ENCODE results near the gene DEPDC5. TPM values are rescaled to one million over a fixed set of nuclear protein-coding genes. Genes with fewer than 3 reads are reported as not detected.
"Not testable (repeated sequence)": the region's sequence is repeated elsewhere in the genome, so short reads cannot be mapped to it uniquely, and the experiment has no call there.

Gene DEPDC5
- 10 to 100 TPM; 15.4 to 18.8 (median 16.1) TPM for polyA plus RNA-seq (ENCODE audit: insufficient read length in 4 of 4)

DNA sequence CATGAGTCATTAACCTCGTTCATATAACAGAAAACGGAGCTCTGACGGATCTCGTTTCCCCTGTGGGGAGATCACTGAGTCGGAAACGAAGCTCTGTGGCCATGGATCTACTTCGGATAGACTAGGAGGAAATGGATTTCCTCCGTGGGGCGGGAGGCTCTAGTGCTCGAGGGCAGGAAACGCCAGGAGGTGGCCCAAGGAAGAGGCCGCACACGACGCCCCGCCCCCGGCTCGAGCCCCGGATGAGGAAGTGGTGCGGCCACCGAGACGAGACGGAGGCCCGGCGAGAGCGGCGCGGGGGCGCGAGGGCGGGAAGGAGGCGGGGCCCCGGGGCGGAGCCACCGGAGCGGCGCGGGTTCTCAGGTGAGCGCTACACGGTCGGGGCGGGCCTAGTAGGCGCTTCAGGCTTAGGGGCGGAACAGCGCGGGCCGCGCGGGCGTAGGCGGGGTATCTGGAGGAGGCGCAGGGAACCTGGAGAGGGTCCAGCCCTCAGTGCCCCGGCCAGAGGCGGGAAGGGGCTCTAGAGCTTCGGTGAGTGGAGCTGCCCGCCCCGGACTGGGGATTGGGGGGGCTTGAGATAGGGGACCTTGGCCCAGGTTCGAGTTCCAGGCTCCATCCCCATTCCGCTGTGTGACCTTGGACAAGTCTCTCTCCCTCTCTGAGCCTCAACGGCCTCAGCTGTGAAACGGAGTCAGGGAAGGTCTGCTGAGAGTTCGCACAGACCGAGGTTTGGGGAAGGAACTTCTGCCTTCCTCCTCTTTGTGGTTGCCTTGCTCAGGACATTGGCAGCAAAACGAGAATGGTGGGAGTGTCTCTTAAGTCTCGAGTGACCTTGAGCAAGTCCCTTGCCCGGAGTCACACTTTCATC, at the start of gene DEPDC5:
Gene DEPDC5, plus strand, starts transcription at position 386 of the 868 bp plus-strand sequence. CDS start 903 bp downstream, outside the sequence.
- peak; percentile 94 to 95 (median 94) for DNase-seq (ENCODE audit: low read depth in 4 of 4, low spot score in 3 of 4)

DNA sequence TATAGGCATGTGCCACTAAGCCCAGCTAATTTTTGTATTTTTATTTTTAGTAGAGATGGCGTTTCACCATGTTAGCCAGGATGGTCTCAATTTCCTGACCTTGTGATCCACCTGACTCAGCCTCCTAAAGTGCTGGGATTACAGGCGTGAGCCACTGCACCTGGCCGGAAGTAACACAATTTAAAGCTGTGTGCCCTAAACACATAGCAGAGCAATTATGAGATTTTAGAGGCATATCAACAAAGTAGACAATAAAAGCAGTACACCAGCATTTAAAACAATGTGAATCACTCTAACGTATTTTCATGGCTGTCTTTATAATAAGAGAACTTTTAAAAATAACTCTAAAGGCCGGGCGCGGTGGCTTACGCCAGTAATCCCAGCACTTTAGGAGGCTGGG, 46.3 kb upstream of the DEPDC5 start:
- DNase-seq (ENCODE audit: low read depth in 4 of 4, low spot score in 3 of 4) = no peak

DNA sequence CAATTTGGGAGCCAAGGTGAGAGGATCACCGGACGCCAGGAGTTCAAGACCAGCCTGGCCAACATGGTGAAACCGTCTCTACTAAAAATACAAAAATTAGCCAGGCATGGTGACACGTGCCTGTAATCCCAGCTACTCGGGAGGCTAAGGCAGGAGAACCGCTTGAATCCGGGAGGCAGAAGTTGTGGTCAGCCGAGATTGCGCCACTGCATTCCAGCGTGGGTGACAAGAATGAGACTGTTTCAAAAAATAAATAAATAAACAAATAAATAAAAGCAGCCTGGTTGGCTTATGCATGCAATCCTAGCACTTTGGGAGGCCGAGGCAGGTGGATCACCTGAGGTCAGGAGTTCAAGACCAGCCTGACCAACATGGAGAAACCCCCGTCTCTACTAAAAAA, 42.6 kb upstream of the DEPDC5 start:
- not testable (repeated sequence) for DNase-seq (ENCODE audit: low read depth in 4 of 4, low spot score in 3 of 4)

DNA sequence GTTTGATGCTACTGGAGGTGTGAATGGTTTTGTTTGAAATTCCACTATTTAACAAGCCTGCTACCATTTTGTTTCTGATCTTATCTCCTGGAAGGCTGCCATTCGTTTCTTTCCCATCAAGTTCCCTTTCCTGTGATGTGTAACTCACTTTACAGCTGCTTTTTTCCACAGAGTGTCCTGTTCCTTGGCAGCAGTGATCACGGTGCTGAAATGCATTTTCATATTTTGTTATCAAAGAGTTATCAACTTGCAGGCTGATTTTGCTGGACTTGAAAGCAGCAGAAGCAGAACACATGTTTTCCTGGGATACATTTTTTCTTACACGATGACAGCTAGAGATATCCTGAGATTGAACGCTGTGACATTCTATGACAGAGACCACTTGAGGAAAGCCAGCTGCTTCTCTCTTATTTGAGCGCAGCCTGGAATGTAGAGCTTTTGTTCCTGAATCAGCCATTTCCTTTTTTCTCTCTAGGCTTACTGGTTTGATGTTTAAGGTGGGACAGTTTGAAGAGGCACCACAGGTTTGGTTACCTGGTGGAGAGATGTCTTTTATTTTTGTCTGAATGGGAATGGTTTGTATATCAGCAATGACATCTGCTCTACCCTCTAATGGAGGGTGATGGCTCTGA, 38.6 kb upstream of the DEPDC5 start:
- no peak for DNase-seq (ENCODE audit: low read depth in 4 of 4, low spot score in 3 of 4)

DNA sequence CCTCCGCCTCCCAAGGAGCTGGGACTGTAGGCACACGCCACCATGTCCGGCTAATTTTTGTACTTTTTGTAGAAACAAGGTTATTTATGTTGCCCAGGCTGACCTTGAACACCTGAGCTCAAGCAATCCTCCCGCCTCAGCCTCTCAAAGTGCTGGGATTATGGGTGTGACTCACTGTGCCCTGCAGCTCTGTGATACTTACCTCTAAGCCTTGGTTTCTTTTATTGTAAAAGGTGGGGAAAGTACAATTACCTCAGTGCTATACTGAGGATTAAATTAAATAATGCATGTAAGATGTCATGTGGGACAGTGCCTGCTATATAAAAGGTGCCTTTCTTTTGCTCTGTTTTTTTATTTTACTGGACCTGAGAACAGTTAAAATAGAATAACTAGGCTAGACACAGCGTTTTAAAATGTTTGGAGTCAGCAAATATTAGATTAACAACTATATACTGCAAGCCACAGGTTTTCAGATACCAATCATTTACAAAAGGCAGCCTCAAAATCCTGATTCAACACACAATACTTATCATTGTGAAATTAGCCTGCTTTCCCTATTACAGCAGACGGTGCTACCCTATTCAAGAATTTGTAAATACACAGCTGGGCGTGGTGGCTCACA, 33.9 kb upstream of the DEPDC5 start:
- DNase-seq (ENCODE audit: low read depth in 4 of 4, low spot score in 3 of 4) = no peak

DNA sequence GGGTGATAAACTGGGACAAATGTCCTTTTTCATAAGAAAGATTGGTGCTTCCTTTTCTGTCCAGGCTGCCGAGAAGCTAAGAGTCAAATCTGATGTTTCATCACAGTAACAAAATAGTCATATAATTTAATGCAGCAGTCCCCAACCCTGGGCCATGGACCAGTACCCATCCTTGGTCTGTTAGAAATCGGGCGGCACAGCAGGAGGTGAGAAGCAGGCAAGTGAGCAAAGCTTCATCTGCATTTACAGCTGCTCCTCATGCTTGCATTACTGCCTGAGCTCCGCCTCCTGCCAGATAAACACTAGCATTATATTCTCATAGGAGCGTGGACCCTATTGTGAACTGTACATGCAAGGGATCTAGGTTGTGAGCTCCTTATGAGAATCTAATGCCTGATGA, 30.1 kb upstream of the DEPDC5 start:
- no peak for DNase-seq (ENCODE audit: low read depth in 4 of 4, low spot score in 3 of 4)

DNA sequence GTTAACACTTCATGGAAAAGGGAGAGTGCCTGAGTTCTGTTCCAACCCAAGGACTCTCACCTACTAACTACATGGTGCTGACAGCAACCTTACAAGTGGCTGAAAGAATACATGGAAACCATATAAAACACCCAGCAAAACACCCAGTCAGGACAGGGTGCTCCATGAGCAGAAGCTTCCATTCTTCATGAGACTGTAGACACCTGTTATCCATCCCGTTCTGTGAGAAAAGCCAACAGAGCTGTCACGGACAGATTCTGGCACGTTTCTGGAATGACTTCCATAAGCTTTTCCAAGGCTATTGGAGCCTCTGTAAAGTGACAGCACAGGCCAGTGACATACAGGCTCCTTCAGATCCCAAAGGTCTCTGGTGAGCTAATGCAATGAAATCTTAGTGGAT, 27.1 kb upstream of the DEPDC5 start:
- DNase-seq (ENCODE audit: low read depth in 4 of 4, low spot score in 3 of 4) = no peak

DNA sequence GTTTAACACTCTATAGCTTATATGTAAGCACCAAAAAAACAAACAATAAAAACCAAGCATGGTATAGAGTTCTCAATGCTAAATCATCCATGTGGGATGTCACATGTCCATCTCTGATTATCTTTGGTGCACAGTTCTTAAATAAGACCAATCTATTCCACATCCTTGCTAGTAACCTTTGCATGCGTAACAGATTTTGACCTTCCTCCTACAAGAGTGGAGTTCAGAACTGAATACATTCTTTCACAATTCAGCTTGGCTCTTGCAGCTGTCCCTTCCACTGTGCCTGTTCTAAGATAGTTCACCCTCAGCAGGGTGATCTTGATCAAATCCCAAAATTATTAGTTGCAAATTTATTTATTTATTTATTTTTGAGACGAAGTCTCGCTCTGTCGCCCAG, 25.0 kb upstream of the DEPDC5 start:
- no peak for DNase-seq (ENCODE audit: low read depth in 4 of 4, low spot score in 3 of 4)

DNA sequence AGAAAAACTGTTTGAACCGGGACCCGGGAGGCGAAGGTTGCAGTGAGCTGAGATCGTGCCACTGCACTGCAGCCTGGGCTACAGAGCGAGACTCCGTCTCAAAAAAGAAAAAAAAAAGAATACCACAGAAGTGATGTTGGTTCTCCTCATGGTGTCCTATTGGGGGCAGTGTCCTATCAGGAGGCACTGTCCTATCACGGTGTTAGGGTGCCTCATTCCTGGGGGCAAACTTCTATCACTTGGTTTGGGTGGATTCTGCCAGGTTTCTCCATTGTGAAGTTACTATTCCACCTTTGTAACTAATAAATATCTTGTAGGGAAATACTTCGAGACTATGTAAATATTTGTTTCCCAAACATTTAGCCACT, 23.5 kb upstream of the DEPDC5 start:
- no peak for DNase-seq (ENCODE audit: low read depth in 4 of 4, low spot score in 3 of 4)

DNA sequence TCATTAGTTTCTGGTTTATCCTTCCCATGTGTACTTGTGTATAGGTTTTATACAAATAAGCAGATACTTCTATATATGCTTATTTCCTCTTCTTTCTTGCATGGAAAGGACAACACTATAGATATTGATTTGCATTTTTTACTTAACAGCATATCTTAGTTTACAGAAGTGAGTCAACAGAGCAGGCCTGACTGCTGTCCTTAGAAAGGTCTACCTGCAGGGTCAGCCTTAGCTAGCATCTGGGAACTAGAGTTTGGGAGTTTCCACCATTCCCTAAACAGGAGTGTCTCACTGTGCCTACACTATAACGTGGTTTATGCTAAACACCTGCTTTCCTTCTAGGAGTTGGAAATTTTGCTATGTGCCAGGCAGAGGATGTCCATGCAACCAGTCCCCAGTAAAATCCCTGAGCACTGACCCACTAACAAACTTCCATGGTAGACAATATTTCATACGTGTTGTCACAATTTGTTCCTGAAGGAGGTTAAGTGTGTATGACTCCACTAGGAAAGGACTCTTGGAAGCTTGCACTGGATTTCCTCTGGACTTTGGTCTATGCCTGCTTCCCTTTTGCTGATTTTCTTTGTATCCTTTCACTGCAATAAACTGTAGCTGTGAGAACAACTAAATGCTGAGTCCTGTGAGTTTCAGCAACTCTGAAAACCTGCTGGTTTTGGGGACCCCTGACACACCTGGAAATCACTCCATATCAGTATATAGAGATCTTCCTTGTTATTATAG, 21.6 kb upstream of the DEPDC5 start:
- DNase-seq (ENCODE audit: low read depth in 4 of 4, low spot score in 3 of 4) = no peak

DNA sequence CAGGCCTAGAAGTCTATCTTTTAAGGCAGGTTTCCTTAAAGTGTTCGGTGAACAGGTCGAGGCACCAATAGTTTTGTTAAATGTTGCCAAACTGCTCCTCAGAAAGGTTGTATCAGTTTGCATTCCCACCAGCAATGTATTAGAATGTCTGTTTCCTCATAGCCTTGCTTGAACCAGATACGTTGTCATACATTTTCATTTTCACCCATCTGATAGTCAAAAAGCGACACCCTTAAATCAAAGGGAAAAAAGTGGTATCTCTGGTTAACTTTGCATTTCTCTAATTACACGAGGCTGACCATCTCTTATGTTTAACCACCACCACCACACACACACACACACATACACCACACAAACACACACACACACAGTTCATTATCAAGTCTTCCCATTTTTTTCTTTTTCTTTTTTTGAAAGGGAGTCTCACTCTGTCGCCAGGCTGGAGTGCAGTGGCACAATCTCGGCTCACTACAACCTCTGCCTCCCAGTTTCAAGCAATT, 20.2 kb upstream of the DEPDC5 start:
- DNase-seq (ENCODE audit: low read depth in 4 of 4, low spot score in 3 of 4) = no peak

DNA sequence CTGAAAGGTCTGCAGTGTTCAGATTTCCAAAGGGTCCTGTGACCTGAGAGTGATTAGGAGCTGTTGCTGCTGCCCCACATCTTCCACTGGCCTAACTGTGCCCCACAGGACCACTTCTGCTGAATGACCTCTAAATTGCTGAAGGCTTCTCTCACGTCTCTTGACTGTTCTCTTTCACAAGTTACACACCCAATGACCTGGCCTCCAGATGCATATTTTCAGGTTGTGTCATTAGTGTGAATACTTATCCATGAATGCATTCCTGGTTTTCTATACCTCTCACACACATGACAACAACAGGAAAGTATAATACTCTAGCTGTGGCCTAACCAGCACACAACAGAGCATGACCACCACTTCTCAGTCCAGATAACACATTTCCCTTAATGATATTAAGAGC, 19.3 kb upstream of the DEPDC5 start:
- DNase-seq (ENCODE audit: low read depth in 4 of 4, low spot score in 3 of 4) = no peak

DNA sequence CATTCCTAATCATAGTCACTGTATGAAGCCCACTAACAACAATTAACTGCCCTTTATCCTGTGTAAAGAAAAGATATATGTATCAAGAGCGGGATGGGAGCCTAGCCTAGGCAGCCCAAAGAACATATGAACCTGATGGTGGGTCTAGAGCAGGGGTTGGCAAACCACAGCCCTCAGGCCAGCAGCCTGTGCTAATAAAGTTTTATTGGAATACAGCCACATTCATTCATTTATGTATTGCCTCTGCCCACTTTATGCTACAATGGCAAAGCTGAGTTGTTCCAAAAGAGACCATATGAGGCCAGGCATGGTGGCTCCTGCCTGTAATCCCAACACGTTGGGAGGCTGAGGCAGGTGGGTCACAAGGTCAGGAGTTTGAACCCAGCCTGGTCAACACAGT, 17.4 kb upstream of the DEPDC5 start:
- DNase-seq (ENCODE audit: low read depth in 4 of 4, low spot score in 3 of 4) = no peak

DNA sequence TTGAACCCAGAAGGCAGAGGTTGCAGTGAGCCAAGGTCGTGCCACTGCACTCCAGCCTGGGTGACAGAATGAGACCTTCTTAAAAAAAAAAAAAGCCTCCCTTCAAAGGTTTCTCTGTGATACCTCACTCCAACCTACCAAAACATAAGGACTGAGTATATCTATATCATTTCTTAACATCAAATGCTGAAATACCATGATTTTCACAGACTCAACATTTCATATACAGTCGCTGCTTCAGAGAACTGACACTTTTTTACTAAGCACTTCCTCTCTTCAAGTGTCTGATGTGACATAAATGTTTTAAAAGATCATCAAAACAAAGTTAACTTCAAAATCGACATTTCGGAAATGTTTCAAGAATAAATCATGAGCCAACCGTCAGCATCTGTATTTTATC, 15.9 kb upstream of the DEPDC5 start:
- no peak for DNase-seq (ENCODE audit: low read depth in 4 of 4, low spot score in 3 of 4)

DNA sequence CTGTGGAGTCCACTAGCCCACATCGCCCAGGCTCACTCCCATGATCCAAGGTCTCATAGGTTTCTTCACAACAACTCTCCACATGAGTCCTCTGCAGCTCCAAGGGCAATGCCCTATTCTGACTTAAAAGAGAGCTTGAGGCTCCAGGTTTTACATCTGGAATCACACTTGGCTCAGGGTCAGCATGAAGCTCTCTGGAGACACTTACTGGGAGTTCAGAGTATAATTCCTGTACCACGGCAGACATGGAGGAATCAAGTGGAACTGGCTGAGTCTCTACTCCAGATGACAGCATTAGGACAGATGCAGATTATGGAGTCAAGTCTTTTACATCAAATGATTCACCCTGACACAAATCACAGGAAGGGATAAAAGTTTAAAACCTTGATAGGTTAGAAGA, 15.3 kb upstream of the DEPDC5 start:
- DNase-seq (ENCODE audit: low read depth in 4 of 4, low spot score in 3 of 4) = no peak

DNA sequence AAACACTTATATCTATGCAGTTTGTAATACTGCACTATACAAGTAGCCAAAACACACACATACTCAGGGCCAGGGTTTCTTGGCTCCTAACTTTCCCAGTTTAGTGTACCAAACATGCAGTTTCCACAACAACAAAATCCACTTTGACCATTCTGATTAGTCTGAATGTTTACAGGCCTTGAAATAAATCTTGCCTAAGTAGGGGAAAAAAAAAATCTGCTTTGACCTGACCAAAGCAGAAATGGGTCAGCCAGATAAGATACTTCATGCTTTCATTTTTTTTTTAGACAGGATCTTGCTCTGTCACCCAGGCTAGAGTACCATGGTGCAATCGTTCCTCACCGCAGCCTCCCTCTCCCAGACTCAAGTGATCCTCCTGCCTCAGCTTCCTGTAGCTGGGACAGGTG, 14.0 kb upstream of the DEPDC5 start:
- DNase-seq (ENCODE audit: low read depth in 4 of 4, low spot score in 3 of 4) = no peak

DNA sequence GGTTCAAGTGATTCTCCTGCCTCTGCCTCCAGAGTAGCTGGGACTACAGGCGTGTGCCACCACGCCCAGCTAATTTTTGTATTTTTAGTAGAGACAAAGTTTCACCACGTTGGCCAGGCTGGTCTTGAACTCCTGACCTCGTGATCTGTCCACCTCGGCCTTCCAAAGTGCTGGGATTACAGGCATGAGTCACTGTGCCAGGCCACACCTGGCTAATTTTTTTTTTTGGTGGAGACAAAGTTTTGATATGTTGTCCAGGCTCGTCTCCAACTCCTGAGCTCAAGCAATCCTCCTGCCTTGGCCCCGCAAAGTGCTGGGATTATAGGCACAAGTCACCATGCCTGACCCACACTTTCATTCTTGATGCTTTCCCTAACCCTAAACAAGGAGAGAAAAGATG, 13.5 kb upstream of the DEPDC5 start:
- DNase-seq (ENCODE audit: low read depth in 4 of 4, low spot score in 3 of 4) = not testable (repeated sequence)

DNA sequence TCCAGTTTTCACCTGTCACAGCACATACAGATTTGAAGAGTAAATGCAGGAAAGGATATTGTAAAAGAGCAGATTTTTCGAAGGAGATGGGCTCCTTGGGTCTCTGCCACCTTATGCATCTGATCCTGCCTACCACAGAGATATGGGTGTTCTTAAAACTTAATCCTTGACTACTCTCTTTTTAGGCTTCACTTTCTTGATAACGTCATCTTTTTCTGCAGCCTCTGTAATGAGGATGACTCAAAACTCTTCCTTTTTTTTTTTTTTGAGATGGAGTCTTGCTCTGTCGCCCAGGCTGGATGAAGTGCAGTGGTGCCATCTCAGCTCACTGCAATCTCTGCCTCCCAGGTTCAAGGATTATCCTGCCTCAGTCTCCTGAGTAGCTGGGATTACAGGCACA, 11.7 kb upstream of the DEPDC5 start:
- DNase-seq (ENCODE audit: low read depth in 4 of 4, low spot score in 3 of 4) = no peak

DNA sequence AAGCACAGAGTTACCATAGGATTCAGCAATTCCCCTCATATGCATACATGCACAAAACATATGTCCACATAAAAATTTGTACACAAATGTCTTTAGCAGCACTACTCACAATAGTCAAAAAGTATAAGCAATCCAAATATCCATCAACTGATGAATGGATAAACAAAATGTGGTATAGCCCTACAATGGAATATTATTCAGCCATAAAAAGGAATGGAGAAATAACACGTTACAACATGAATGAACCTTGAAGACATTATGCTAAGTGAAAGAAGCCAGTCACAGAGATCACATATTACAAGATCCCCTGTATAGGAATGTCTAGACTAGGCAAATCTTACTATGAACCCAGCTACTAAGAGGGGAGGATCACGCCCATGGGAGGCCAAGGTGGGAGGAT, 11.1 kb upstream of the DEPDC5 start:
- no peak for DNase-seq (ENCODE audit: low read depth in 4 of 4, low spot score in 3 of 4)

DNA sequence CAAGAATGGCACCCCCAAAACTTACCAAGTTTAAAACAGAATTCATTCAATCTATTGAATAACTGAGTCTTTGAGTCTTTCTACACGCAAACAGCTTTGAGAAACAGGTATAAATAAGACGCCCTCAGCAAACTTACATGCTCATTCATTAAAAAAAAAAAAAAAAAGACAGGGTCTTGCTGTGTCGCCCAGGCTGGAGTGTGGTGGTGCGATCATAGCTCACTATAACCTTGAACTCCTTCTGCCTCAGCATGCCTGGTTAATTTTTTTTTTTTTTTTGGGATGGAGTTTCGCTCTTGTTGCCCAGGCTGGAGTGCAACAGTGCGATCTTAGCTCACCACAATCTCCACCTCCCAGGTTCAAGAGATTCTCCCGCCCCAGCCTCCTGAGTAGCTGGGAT, 9.9 kb upstream of the DEPDC5 start:
- no peak for DNase-seq (ENCODE audit: low read depth in 4 of 4, low spot score in 3 of 4)

DNA sequence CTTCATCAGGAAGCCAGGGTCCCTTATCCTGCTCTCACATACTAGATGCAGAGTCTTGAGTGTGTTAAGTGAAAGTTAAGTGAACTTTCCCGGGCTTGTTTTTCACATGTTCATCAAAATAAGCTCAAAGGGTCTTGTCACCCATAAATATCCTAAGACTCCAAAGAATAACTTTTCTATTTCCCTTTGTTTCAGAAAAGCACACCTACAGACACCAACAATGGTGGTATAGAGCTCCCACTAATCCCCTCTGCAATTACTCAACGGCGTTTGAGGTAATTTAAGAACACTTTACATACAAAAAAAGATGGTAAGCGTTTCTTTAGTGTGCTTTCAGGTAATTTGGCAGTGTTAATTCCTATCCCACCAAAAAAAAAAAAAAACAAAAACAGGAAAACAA, 6.4 kb upstream of the DEPDC5 start:
- DNase-seq (ENCODE audit: low read depth in 4 of 4, low spot score in 3 of 4) = no peak

All from right renal pelvis (tissue), 4 donors.